IMR-90 (cell line): ENCODE results near the gene CDH15. TPM values are rescaled to one million over a fixed set of nuclear protein-coding genes. Genes with fewer than 3 reads are reported as not detected.

Experiments used
- ATAC-seq: fragments of 200-7000 bp; cut with Tn5 transposase; 2 replicates; pipeline ENCODE4 v1.9.1; 2020; ENCODE audit warnings: low read depth, mild to moderate bottlenecking, moderate library complexity
- BruUV-seq: library from RNA; stranded (reverse); fragments of 400-500 nt; replicated peaks from 2 replicates; lab custom pipeline; 2021; lab: Mats Ljungman, UMichigan
- CTCF ChIA-PET: fragments of 300-600 bp; formaldehyde crosslinking; extraction: SDS; loops from one replicate; lab custom pipeline; 2021; ENCODE audit warnings: antibody characterized with exemption; lab: Yijun Ruan, JAX
- POLR2A ChIA-PET: fragments of 300-600 bp; sonication (Branson Sonifier 250); formaldehyde crosslinking; loops from one replicate; lab custom pipeline; 2022; ENCODE audit warnings: antibody characterized with exemption; ENCODE audit not compliant: unreplicated experiment; lab: Charles Lee
- DNase-seq: peaks from one replicate; pipeline ENCODE4 v3.0.0; 2013
- H2AFZ ChIP-seq: replicated peaks from 2 replicates; pipeline ENCODE3; 2013; ENCODE audit warnings: low read length, mild to moderate bottlenecking; ENCODE audit not compliant: poor library complexity
- H2AK5ac ChIP-seq: 2 replicates; pipeline ENCODE4 v1.6.1; 2013; ENCODE audit warnings: low read depth, low read length, inconsistent platforms
- H2AK9ac ChIP-seq: replicated peaks from 2 replicates; pipeline ENCODE3; 2013; ENCODE audit warnings: mild to moderate bottlenecking, low read depth, low read length, moderate library complexity; ENCODE audit not compliant: poor library complexity
- H2BK120ac ChIP-seq: 2 replicates; pipeline ENCODE4 v1.6.1; 2013; ENCODE audit warnings: low read depth, low read length, inconsistent platforms
- H2BK15ac ChIP-seq: 3 replicates; pipeline ENCODE4 v1.6.1; 2013; ENCODE audit warnings: low read depth, low read length, inconsistent platforms
- H2BK20ac ChIP-seq: 2 replicates; pipeline ENCODE4 v1.6.1; 2013; ENCODE audit warnings: low read depth, mild to moderate bottlenecking, inconsistent platforms, low read length, moderate library complexity
- H2BK5ac ChIP-seq: 2 replicates; pipeline ENCODE4 v1.6.1; 2013; ENCODE audit warnings: mild to moderate bottlenecking, low read depth, low read length, inconsistent platforms; ENCODE audit not compliant: poor library complexity, severe bottlenecking
- H3K14ac ChIP-seq: replicated peaks from 2 replicates; pipeline ENCODE4 v1.6.1; 2013; ENCODE audit warnings: low read depth, low read length, inconsistent platforms
- H3K18ac ChIP-seq: 2 replicates; pipeline ENCODE4 v1.6.1; 2013; ENCODE audit warnings: low read depth, low read length, control low read depth
- H3K23ac ChIP-seq: 2 replicates; pipeline ENCODE4 v1.6.1; 2013; ENCODE audit warnings: low read depth, low read length, inconsistent platforms
- H3K27ac ChIP-seq: 2 replicates; pipeline ENCODE4 v1.5.1; 2013; ENCODE audit warnings: mild to moderate bottlenecking, control low read depth, low read length; ENCODE audit not compliant: insufficient read depth
- H3K27me3 ChIP-seq: 2 replicates; pipeline ENCODE4 v1.6.1; 2013; ENCODE audit warnings: low read length; ENCODE audit not compliant: control insufficient read depth, insufficient read depth
- H3K36me3 ChIP-seq: 2 replicates; pipeline ENCODE4 v1.6.1; 2013; ENCODE audit warnings: low read length, mixed read lengths; ENCODE audit not compliant: control insufficient read depth, insufficient read depth
- H3K4ac ChIP-seq: 2 replicates; pipeline ENCODE4 v1.6.1; 2013; ENCODE audit warnings: low read depth, low read length, inconsistent platforms
- H3K4me1 ChIP-seq: 2 replicates; pipeline ENCODE4 v1.6.1; 2013; ENCODE audit warnings: low read length, mixed read lengths; ENCODE audit not compliant: control insufficient read depth, insufficient read depth
- H3K4me2 ChIP-seq: 2 replicates; pipeline ENCODE4 v1.6.1; 2013; ENCODE audit warnings: low read depth, mild to moderate bottlenecking, control low read depth, low read length, moderate library complexity
- H3K4me3 ChIP-seq: 2 replicates; pipeline ENCODE4 v1.5.1; 2013; ENCODE audit warnings: low read depth, mild to moderate bottlenecking, control low read depth, low read length, moderate library complexity; ENCODE audit not compliant: insufficient read depth
- H3K56ac ChIP-seq: 2 replicates; pipeline ENCODE4 v1.6.1; 2013; ENCODE audit warnings: low read length, inconsistent platforms; ENCODE audit not compliant: insufficient read depth; ENCODE audit errors: extremely low read depth
- H3K79me1 ChIP-seq, 2 experiments: 2 replicates each; pipeline ENCODE4 v1.6.1; 2013; ENCODE audit warnings: low read length in 2 of 2, inconsistent platforms in 1 of 2, low read depth in 1 of 2
- H3K9ac ChIP-seq: 2 replicates; pipeline ENCODE4 v1.6.1; 2013; ENCODE audit warnings: low read depth, low read length, control low read depth
- H3K9me1 ChIP-seq: 2 replicates; pipeline ENCODE4 v1.6.1; 2013; ENCODE audit warnings: low read length, inconsistent platforms; ENCODE audit not compliant: insufficient read depth
- H3K9me3 ChIP-seq: 2 replicates; pipeline ENCODE4 v1.6.1; 2013; ENCODE audit warnings: low read length; ENCODE audit not compliant: control insufficient read depth, insufficient read depth
- H4K20me1 ChIP-seq: 2 replicates; pipeline ENCODE4 v1.6.1; 2013; ENCODE audit warnings: low read length, inconsistent platforms; ENCODE audit not compliant: insufficient read depth
- H4K5ac ChIP-seq: 2 replicates; pipeline ENCODE4 v1.6.1; 2013; ENCODE audit warnings: mild to moderate bottlenecking, low read depth, low read length, control low read depth
- H4K8ac ChIP-seq, 2 experiments: 2 replicates each; pipeline ENCODE4 v1.6.1; 2013; ENCODE audit warnings: low read depth in 2 of 2, low read length in 2 of 2, control low read depth in 1 of 2, inconsistent platforms in 1 of 2
- H4K91ac ChIP-seq: 2 replicates; pipeline ENCODE4 v1.6.1; 2013; ENCODE audit warnings: low read depth, low read length, inconsistent platforms; ENCODE audit not compliant: insufficient read depth
- BHLHE40 ChIP-seq: fragments of 150-350 bp; IDR thresholded peaks from 2 replicates; pipeline ENCODE4 v1.6.1; 2016; ENCODE audit warnings: mild to moderate bottlenecking, low read depth, low read length
- CEBPB ChIP-seq: IDR thresholded peaks from 2 replicates; pipeline ENCODE4 v1.6.1; 2012; ENCODE audit warnings: low read depth, low read length, improper control_type of control experiment
- CHD1 ChIP-seq: IDR thresholded peaks from 2 replicates; pipeline ENCODE4 v1.6.1; 2012; ENCODE audit warnings: low read depth, low read length, improper control_type of control experiment
- FOS ChIP-seq: fragments of 150-350 bp; IDR thresholded peaks from 2 replicates; pipeline ENCODE4 v1.6.1; 2016; ENCODE audit warnings: low read depth, low read length
- MAFK ChIP-seq: IDR thresholded peaks from 2 replicates; pipeline ENCODE4 v1.6.1; 2012; ENCODE audit warnings: low read depth, low read length, improper control_type of control experiment
- MAZ ChIP-seq: IDR thresholded peaks from 2 replicates; pipeline ENCODE4 v1.6.1; 2012; ENCODE audit warnings: low read depth, mild to moderate bottlenecking, low read length, improper control_type of control experiment, moderate library complexity, borderline replicate concordance
- MXI1 ChIP-seq: IDR thresholded peaks from 2 replicates; pipeline ENCODE4 v1.6.1; 2012; ENCODE audit warnings: low read depth, mild to moderate bottlenecking, low read length, moderate library complexity, borderline replicate concordance
- RAD21 ChIP-seq: IDR thresholded peaks from 2 replicates; pipeline ENCODE4 v1.6.1; 2012; ENCODE audit warnings: low read length, improper control_type of control experiment
- SMC3 ChIP-seq: fragments of 150-350 bp; IDR thresholded peaks from 2 replicates; pipeline ENCODE4 v1.6.1; 2016; ENCODE audit warnings: low read depth, mild to moderate bottlenecking, antibody characterized with exemption, low read length, moderate library complexity
- WGBS, 2 experiments: methylation state at CpG; one replicate each; pipeline versions ENCODE4 v1.1.5 to v1.1.7; 2013; ENCODE audit warnings: missing lambda C conversion rate in 2 of 2; ENCODE audit not compliant: insufficient read length in 1 of 2; ENCODE audit errors: extremely low coverage in 2 of 2; 5-methylcytosine and 5-hydroxymethylcytosine counted together
- dilution Hi-C: fragments of 300-500 bp; cut with HindIII; formaldehyde crosslinking; loops from one replicate; pipeline ENCODE4 v1.14.3; 2018; ENCODE audit warnings: low sequenced_read_pairs; ENCODE audit not compliant: unreplicated experiment
- in situ Hi-C: fragments of 300-500 bp; cut with MboI; formaldehyde crosslinking; loops from 3 replicates; pipeline ENCODE4 v1.14.3; 2019; ENCODE audit warnings: low sequenced_read_pairs, inconsistent platforms, mixed read lengths
- intact Hi-C: fragments of 100-400 bp; cut with micrococcal nuclease; formaldehyde crosslinking; loops from 2 replicates; pipeline ENCODE4 v1.10.0; 2022
- polyA plus RNA-seq, 3 experiments: library from polyadenylated mRNA; depleted of rRNA; stranded (reverse); fragments of >200 nt; gene quantifications; 2 replicates each; pipeline ENCODE4 v1.2.3, GENCODE V29; 2012; ENCODE audit warnings: low replicate concordance in 1 of 3
- total RNA-seq: library from RNA; depleted of rRNA; stranded (reverse); fragments of >200 nt; gene quantifications from 2 replicates; pipeline ENCODE4 v1.2.3, GENCODE V29; 2012
- TF ChIP-seq, protein P1 (sequence below): fragments of 150-350 bp; IDR thresholded peaks from 2 replicates; pipeline ENCODE4 v1.6.1; 2017; ENCODE audit warnings: mild to moderate bottlenecking, antibody characterized with exemption, low read length, low read depth

CDH15 gene
- total and polyA plus RNA-seq, 2 of the 4 experiments (the other 2 are of a cell fraction) = 0.18 to 0.62 TPM

DNA sequence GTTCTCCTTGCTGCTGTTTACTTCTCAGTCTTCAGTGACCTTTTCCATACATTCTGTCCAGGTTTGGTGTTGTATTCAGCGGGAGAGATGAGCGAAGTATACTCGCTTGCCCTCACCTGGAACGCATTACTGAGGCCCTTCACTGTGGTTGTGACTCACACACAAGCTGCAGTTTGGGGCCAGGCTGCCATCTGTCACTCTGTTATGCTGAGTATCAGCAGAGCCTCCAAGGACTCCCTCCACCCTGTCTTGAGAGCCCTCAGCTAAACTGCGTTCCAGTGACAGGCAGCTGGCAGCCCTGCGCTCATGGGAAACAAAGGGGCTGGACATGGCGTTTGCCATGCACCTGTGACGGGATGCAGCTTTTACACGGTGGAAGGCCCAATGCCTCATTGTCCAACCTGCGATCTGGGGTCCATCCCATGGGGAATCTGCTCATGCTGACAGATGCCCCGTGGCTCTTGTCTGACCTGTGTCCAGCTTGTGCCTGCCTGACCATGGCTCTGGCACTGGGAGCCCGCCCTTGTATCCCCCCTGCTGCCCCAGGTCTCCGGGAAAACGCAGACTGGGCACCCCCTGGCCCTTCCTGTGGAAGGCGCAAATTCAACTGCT, 39.5 kb downstream of the CDH15 start:
- Histone ChIP-seq H3K23ac (no peak overlapping the region), H3K36me3 (no peaks in the 10 kb centered on the region), H3K79me1 (peaks cover 0 to 5% of the 10 kb centered on the region in 2 experiments; a peak in 1 of 4 replicates), H3K18ac (no peak overlapping the region), H3K27me3 (peaks cover 2% of the 10 kb centered on the region), H2AFZ (no peak overlapping the region), H3K56ac (no peak overlapping the region), H3K9me3 (no peaks in the 10 kb centered on the region), H3K4me1 (no peaks in the 10 kb centered on the region), H2BK15ac (no peak overlapping the region), H4K20me1 (no peaks in the 10 kb centered on the region; the same call in 1 of the 2 replicates), H2BK5ac (no peak overlapping the region), H4K91ac (no peak overlapping the region), H4K5ac (no peak overlapping the region), H3K4me3 (no peak overlapping the region), H3K27ac (no peak overlapping the region), H2AK9ac (no peak overlapping the region), H2BK120ac (no peak overlapping the region), H2AK5ac (no peak overlapping the region), H2BK20ac (no peak overlapping the region), H4K8ac (no peak overlapping the region), H3K4ac (no peak overlapping the region), H3K9me1 (no peaks in the 10 kb centered on the region), H3K14ac (no peak overlapping the region), H3K9ac (no peak overlapping the region), H3K4me2 (no peak overlapping the region)
- WGBS, 2 experiments = 69% methylated on average over 7 of the region's 15 CpGs; no CpG with 5 or more reads in 1 of the 2 experiments
- BruUV-seq = no TSS peak
- in situ Hi-C loops (loop anchor here (10.0 kb wide), 1 partner anchor 276 kb away; no protein-coding TSS in a partner anchor), dilution Hi-C loops (no loop called here), intact Hi-C loops (no loop called here)
- TF ChIP-seq SMC3 = no peak
- no peak for TF ChIP-seq FOS
- TF ChIP-seq CHD1 = no peak
- no peak for TF ChIP-seq RAD21
- no peak for TF ChIP-seq MXI1
- no peak for TF ChIP-seq CEBPB
- no peak for TF ChIP-seq MAFK
- TF ChIP-seq, protein P1, sequence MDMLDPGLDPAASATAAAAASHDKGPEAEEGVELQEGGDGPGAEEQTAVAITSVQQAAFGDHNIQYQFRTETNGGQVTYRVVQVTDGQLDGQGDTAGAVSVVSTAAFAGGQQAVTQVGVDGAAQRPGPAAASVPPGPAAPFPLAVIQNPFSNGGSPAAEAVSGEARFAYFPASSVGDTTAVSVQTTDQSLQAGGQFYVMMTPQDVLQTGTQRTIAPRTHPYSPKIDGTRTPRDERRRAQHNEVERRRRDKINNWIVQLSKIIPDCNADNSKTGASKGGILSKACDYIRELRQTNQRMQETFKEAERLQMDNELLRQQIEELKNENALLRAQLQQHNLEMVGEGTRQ = no peak
- no peak for TF ChIP-seq MAZ
- no peak for TF ChIP-seq BHLHE40
- POLR2A ChIA-PET = no interaction called here
- DNase-seq (peak; percentile 27), ATAC-seq (no peak)
- CTCF ChIA-PET = no interaction called here
